ENCODE results near the gene SLC27A6. TPM values are rescaled to one million over a fixed set of nuclear protein-coding genes. Genes with fewer than 3 reads are reported as not detected.

The SLC27A6 gene
- total RNA-seq: 10 to 100 TPM in 3 of 4 donors, under 1 TPM in 1; 0.67 to 80.1 (median 33.4) TPM

GRCh38 chr5:128965011-128965637 is at the start of gene SLC27A6:
Gene SLC27A6, plus strand, starts transcription at chr5:128965488. Its CDS starts 650 bp downstream, at chr5:128966138.
- H3K4me3 ChIP-seq: peak within 1 kb of the TSS; percentile 41 to 61
- H3K27ac ChIP-seq: peak within 1 kb of the TSS; percentile 1 to 86 (median 78)

GRCh38 chr5:128919542-128919941 is 45.7 kb upstream of the SLC27A6 start:
- ATAC-seq: no peak
- TF ChIP-seq EP300 (IDR thresholded peaks at IDR 0.05) (no peak), POLR2A (IDR thresholded peaks at IDR 0.05) (no peak), POLR2AphosphoS5 (IDR thresholded peaks at IDR 0.05) (no peak), CTCF (IDR thresholded peaks at IDR 0.05) (no peak)
- Histone ChIP-seq H3K27ac (no peak overlapping the region), H3K4me1 (peaks cover 0 to 6% (median 0%) of the 10 kb centered on the region in 3 donors), H3K4me3 (no peak overlapping the region), H3K36me3 (no peaks in the 10 kb centered on the region), H3K9me3 (no peaks in the 10 kb centered on the region), H3K27me3 (no peaks in the 10 kb centered on the region)
- 100% methylated on average over 2 of the region's 2 CpGs for WGBS, 2 donors (ENCODE audit: low coverage in 1 of 2)

More at GRCh38 chr5:128965011-128965637, at the start of gene SLC27A6:
- no peak for TF ChIP-seq EP300 (IDR thresholded peaks at IDR 0.05)
- peak in 1 of 4 experiments; percentile 24 for TF ChIP-seq CTCF (IDR thresholded peaks at IDR 0.05)
- TF ChIP-seq POLR2AphosphoS5 (IDR thresholded peaks at IDR 0.05): no peak
- H3K4me1 ChIP-seq: peaks cover 0 to 15% (median 0%) of the 10 kb centered on the region in 3 donors
- peaks cover 0 to 9% (median 0%) of the 10 kb centered on the region in 3 donors for H3K9me3 ChIP-seq
- ATAC-seq: peak; percentile 85
- no peaks in the 10 kb centered on the region for H3K36me3 ChIP-seq
- WGBS, 2 donors (ENCODE audit: low coverage in 1 of 2): 8% methylated on average over 5 of the region's 51 CpGs; no CpG with 5 or more reads in 1 of the 2 donors
- H3K27me3 ChIP-seq: no peaks in the 10 kb centered on the region

- Histone ChIP-seq H3K36me3 (no peaks in the 10 kb centered on the region), H3K4me3 (no peak overlapping the region), H3K9me3 (no peaks in the 10 kb centered on the region), H3K27ac (peak overlapping the region in 1 of 4 donors; percentile 35), H3K4me1 (peaks cover 0 to 6% (median 0%) of the 10 kb centered on the region in 3 donors), H3K27me3 (no peaks in the 10 kb centered on the region)
- TF ChIP-seq POLR2AphosphoS5 (IDR thresholded peaks at IDR 0.05) (no peak), CTCF (IDR thresholded peaks at IDR 0.05) (no peak), EP300 (IDR thresholded peaks at IDR 0.05) (no peak), POLR2A (IDR thresholded peaks at IDR 0.05) (no peak)
- ATAC-seq: no peak
- 74 to 93% methylated on average over 2 of the region's 2 CpGs for WGBS, 2 donors (ENCODE audit: low coverage in 1 of 2)
Observed at GRCh38 chr5:128920345-128921215, 44.7 kb upstream of the SLC27A6 start.

- TF ChIP-seq CTCF (IDR thresholded peaks at IDR 0.05): no peak
- TF ChIP-seq EP300 (IDR thresholded peaks at IDR 0.05): no peak
- TF ChIP-seq POLR2AphosphoS5 (IDR thresholded peaks at IDR 0.05): no peak
- TF ChIP-seq POLR2A (IDR thresholded peaks at IDR 0.05): no peak
- Histone ChIP-seq H3K27ac (peak overlapping the region in 1 of 4 donors; percentile 49), H3K36me3 (no peaks in the 10 kb centered on the region)
Observed at GRCh38 chr5:128924299-128924698, 41.0 kb upstream of the SLC27A6 start.

More at GRCh38 chr5:128924299-128924698, 41.0 kb upstream of the SLC27A6 start:
- H3K4me3 ChIP-seq: no peak overlapping the region
- ATAC-seq: no peak
- H3K9me3 ChIP-seq: no peaks in the 10 kb centered on the region
- 20 to 63% methylated on average over 2 of the region's 2 CpGs for whole genome bisulfite sequencing, 2 donors (ENCODE audit: low coverage in 1 of 2)
- peaks cover 0 to 6% (median 0%) of the 10 kb centered on the region in 3 donors for H3K4me1 ChIP-seq
- H3K27me3 ChIP-seq: no peaks in the 10 kb centered on the region

Measured in gastroesophageal sphincter (tissue), 4 donors.